Right lobe of liver (tissue), 6 donors: Measurements from ENCODE around the gene RAF1. TPM values are rescaled to one million over a fixed set of nuclear protein-coding genes. Genes with fewer than 3 reads are reported as not detected.
"Not testable (repeated sequence)": the region's sequence is repeated elsewhere in the genome, so short reads cannot be mapped to it uniquely, and the experiment has no call there.

Source experiments
- ATAC-seq, 4 donors: fragments of 200-7000 bp; cut with Tn5 transposase; one replicate each; pipeline ENCODE4 v1.9.1; 2020; ENCODE audit warnings: mild to moderate bottlenecking in 4 of 4, moderate library complexity in 4 of 4
- DNase-seq, 3 donors: peaks; one replicate each; pipeline ENCODE4 v3.0.0-alpha.2; 2020
- H3K27ac ChIP-seq, 3 donors: fragments of 200-600 bp; one replicate each; pipeline ENCODE4 v1.8.0; 2022
- H3K27me3 ChIP-seq, 2 donors: fragments of 200-600 bp; one replicate each; pipeline ENCODE4 v1.8.0; 2022
- H3K36me3 ChIP-seq, 4 donors: fragments of 200-600 bp; sonication (generic) in 1 of 4; one replicate each; pipeline versions ENCODE4 v1.5.1 to v1.8.0; 2017 to 2022; ENCODE audit warnings: control low read depth in 1 of 4
- H3K4me1 ChIP-seq, 4 donors: fragments of 200-600 bp; sonication (generic) in 1 of 4; one replicate each; pipeline versions ENCODE4 v1.5.1 to v1.8.0; 2017 to 2022; ENCODE audit warnings: control low read depth in 1 of 4
- H3K4me3 ChIP-seq, 3 donors: fragments of 200-600 bp; one replicate each; pipeline ENCODE4 v1.8.0; 2022
- H3K9me3 ChIP-seq, 4 donors: fragments of 200-600 bp; sonication (generic) in 1 of 4; one replicate each; pipeline versions ENCODE4 v1.5.1 to v1.8.0; 2017 to 2022; ENCODE audit warnings: control low read depth in 1 of 4
- CTCF ChIP-seq, 4 donors: fragments of 200-600 bp in 3 of 4; fragments of 450-650 bp in 1 of 4; IDR thresholded peaks; one replicate each; pipeline versions ENCODE4 v1.5.1 to v1.8.0; 2016 to 2022; ENCODE audit warnings: antibody characterized with exemption in 4 of 4, mild to moderate bottlenecking in 2 of 4
- POLR2A ChIP-seq: fragments of 450-650 bp; IDR thresholded peaks from one replicate; pipeline ENCODE4 v1.6.1; 2017; ENCODE audit warnings: antibody characterized with exemption, mild to moderate bottlenecking
- WGBS: methylation state at CpG from one replicate; pipeline ENCODE4 v1.1.6; 2018; ENCODE audit warnings: low coverage, low lambda C conversion rate; ENCODE audit not compliant: insufficient coverage; ENCODE audit errors: missing lambda C conversion rate; 5-methylcytosine and 5-hydroxymethylcytosine counted together
- intact Hi-C, 2 donors: fragments of 100-400 bp; cut with DNase I; formaldehyde crosslinking; loops; one replicate each; pipeline versions ENCODE4 v1.11.2 to v1.14.1; 2022
- total RNA-seq, 6 experiments: library from RNA; depleted of rRNA in 2 of 6; stranded (reverse); fragments of >200 nt in 2 of 6; fragmentation: NEBNext Ultra II Directional in 3 of 6; extraction: Animal tissue kit (Norgen Biotek cat#: 25700) in 3 of 6; gene quantifications; one replicate each; pipeline versions ENCODE4 v1.1.0 to v1.2.4, GENCODE V29; 2016 to 2023
- donor health status: DM: no; HTN: yes; CAD: no.
- donor health status: DM: no; HTN: no; CAD: no.
- donor health status: DM: no; HTN: no; CAD: no.
- donor health status: DM: no; HTN: yes; CAD: no.
- donor health status: DM: no; HTN: yes; CAD: no.

Gene RAF1
- total RNA-seq, 6 experiments from 2014 or later = 55.7 to 72.8 (median 60.4) TPM

GRCh38 chr3:12627370-12627769, 36.5 kb downstream of the RAF1 start:
- peaks cover 0 to 55% (median 22%) of the 10 kb centered on the region in 4 donors for H3K4me1 ChIP-seq
- ATAC-seq (no peak), DNase-seq (no peak)
- no peaks in the 10 kb centered on the region for H3K27me3 ChIP-seq
- no peaks in the 10 kb centered on the region for H3K9me3 ChIP-seq
- WGBS = 65% methylated on average over 4 of the region's 4 CpGs
- H3K4me3 ChIP-seq = no peak overlapping the region
- TF ChIP-seq CTCF (IDR thresholded peaks at IDR 0.05) = no peak
- no peak for TF ChIP-seq POLR2A
- H3K27ac ChIP-seq = no peak overlapping the region
- no peaks in the 10 kb centered on the region for H3K36me3 ChIP-seq
- intact Hi-C loops = no loop called here

- DNase-seq, H3K27me3 ChIP-seq, H3K36me3 ChIP-seq, ATAC-seq, H3K4me3 ChIP-seq, intact Hi-C loops, H3K9me3 ChIP-seq: not testable (repeated sequence)
- H3K27ac ChIP-seq = peak overlapping the region in 1 of 3 donors; percentile 48
- 74% methylated on average over 3 of the region's 3 CpGs for WGBS
- H3K4me1 ChIP-seq = peaks cover 0 to 55% (median 26%) of the 10 kb centered on the region in 4 donors
Measured at GRCh38 chr3:12624964-12625363, 39.0 kb downstream of the RAF1 start.

- DNase-seq (no peak), ATAC-seq (no peak)
- Histone ChIP-seq H3K27ac (peak overlapping the region in 1 of 3 donors; percentile 39), H3K4me3 (no peak overlapping the region), H3K36me3 (no peaks in the 10 kb centered on the region), H3K27me3 (no peaks in the 10 kb centered on the region), H3K4me1 (peaks cover 0 to 47% (median 22%) of the 10 kb centered on the region in 4 donors), H3K9me3 (no peaks in the 10 kb centered on the region)
- TF ChIP-seq POLR2A (no peak), CTCF (IDR thresholded peaks at IDR 0.05) (no peak)
- intact Hi-C loops = no loop called here
- WGBS = 42% methylated on average over 5 of the region's 5 CpGs
Measured at GRCh38 chr3:12624056-12624455, 39.9 kb downstream of the RAF1 start.

- WGBS = 34% methylated on average over 4 of the region's 4 CpGs
- intact Hi-C loops = no loop called here
- Histone ChIP-seq H3K4me1 (peaks cover 0 to 43% (median 20%) of the 10 kb centered on the region in 4 donors), H3K27me3 (no peaks in the 10 kb centered on the region), H3K36me3 (peaks cover 0 to 11% (median 5%) of the 10 kb centered on the region in 4 donors), H3K9me3 (no peaks in the 10 kb centered on the region), H3K27ac (peak overlapping the region in 1 of 3 donors; percentile 39), H3K4me3 (no peak overlapping the region)
- no peak for DNase-seq
- no peak for TF ChIP-seq CTCF (IDR thresholded peaks at IDR 0.05)
- TF ChIP-seq POLR2A = no peak
- peak in 1 of 4 donors; percentile 5 for ATAC-seq
Measured at GRCh38 chr3:12622335-12622734, 41.6 kb downstream of the RAF1 start.

- intact Hi-C loops = no loop called here
- peaks cover 0 to 38% (median 18%) of the 10 kb centered on the region in 4 donors for H3K4me1 ChIP-seq
- TF ChIP-seq POLR2A = no peak
- TF ChIP-seq CTCF (IDR thresholded peaks at IDR 0.05) = no peak
Measured at GRCh38 chr3:12620729-12621128, 43.2 kb downstream of the RAF1 start.

More at GRCh38 chr3:12620729-12621128, 43.2 kb downstream of the RAF1 start:
- Histone ChIP-seq H3K9me3 (no peaks in the 10 kb centered on the region), H3K27me3 (no peaks in the 10 kb centered on the region), H3K27ac (peak overlapping the region in 2 of 3 donors; percentile 42 to 65), H3K4me3 (no peak overlapping the region), H3K36me3 (peaks cover 0 to 22% (median 8%) of the 10 kb centered on the region in 4 donors)
- ATAC-seq (peak; percentile 58 to 74 (median 69)), DNase-seq (no peak)
